ENCODE data around the gene PHLDA2.
"Not testable (repeated sequence)": the region's sequence is repeated elsewhere in the genome, so short reads cannot be mapped to it uniquely, and the experiment has no call there.

Gene PHLDA2

GRCh38 chr11:2940921-2941821 is 12.0 kb upstream of the PHLDA2 start:
- Histone ChIP-seq H3K4me3 (ENCODE audit: low read depth in 1 of 2, low read length in 1 of 2) (no peak overlapping the region), H3K9me3 (no peaks in the 10 kb centered on the region), H3K36me3 (peaks cover 26% of the 10 kb centered on the region), H3K4me1 (ENCODE audit: control insufficient read depth in 1 of 2, insufficient read depth in 1 of 2, low read depth in 1 of 2, low read length in 1 of 2) (peaks cover 0 to 6% of the 10 kb centered on the region in 2 experiments), H3K27ac (no peak overlapping the region), H3K27me3 (no peaks in the 10 kb centered on the region)
- no peak for TF ChIP-seq CTCF (IDR thresholded peaks at IDR 0.05)

GRCh38 chr11:2940147-2940920 is 11.1 kb upstream of the PHLDA2 start:
- H3K27me3 ChIP-seq = no peaks in the 10 kb centered on the region
- peaks cover 0 to 6% of the 10 kb centered on the region in 2 experiments for H3K4me1 ChIP-seq (ENCODE audit: control insufficient read depth in 1 of 2, insufficient read depth in 1 of 2, low read depth in 1 of 2, low read length in 1 of 2)
- H3K9me3 ChIP-seq = no peaks in the 10 kb centered on the region
- no peak for TF ChIP-seq CTCF (IDR thresholded peaks at IDR 0.05)
- peaks cover 21% of the 10 kb centered on the region for H3K36me3 ChIP-seq
- no peak overlapping the region for H3K4me3 ChIP-seq (ENCODE audit: low read depth in 1 of 2, low read length in 1 of 2)
- H3K27ac ChIP-seq = no peak overlapping the region

- H3K36me3 ChIP-seq; H3K27ac ChIP-seq; H3K4me1 ChIP-seq (ENCODE audit: control insufficient read depth in 1 of 2, insufficient read depth in 1 of 2, low read depth in 1 of 2, low read length in 1 of 2); H3K27me3 ChIP-seq; H3K9me3 ChIP-seq; H3K4me3 ChIP-seq (ENCODE audit: low read depth in 1 of 2, low read length in 1 of 2): not testable (repeated sequence)
Observed at GRCh38 chr11:2938458-2939418, 9.5 kb upstream of the PHLDA2 start.

GRCh38 chr11:2937641-2938457 is 8.6 kb upstream of the PHLDA2 start:
- not testable (repeated sequence) for H3K9me3 ChIP-seq; H3K4me3 ChIP-seq (ENCODE audit: low read depth in 1 of 2, low read length in 1 of 2); H3K36me3 ChIP-seq; H3K27ac ChIP-seq; H3K27me3 ChIP-seq
- H3K4me1 ChIP-seq (ENCODE audit: control insufficient read depth in 1 of 2, insufficient read depth in 1 of 2, low read depth in 1 of 2, low read length in 1 of 2) = peaks cover 12 to 17% of the 10 kb centered on the region in 2 experiments

DNA sequence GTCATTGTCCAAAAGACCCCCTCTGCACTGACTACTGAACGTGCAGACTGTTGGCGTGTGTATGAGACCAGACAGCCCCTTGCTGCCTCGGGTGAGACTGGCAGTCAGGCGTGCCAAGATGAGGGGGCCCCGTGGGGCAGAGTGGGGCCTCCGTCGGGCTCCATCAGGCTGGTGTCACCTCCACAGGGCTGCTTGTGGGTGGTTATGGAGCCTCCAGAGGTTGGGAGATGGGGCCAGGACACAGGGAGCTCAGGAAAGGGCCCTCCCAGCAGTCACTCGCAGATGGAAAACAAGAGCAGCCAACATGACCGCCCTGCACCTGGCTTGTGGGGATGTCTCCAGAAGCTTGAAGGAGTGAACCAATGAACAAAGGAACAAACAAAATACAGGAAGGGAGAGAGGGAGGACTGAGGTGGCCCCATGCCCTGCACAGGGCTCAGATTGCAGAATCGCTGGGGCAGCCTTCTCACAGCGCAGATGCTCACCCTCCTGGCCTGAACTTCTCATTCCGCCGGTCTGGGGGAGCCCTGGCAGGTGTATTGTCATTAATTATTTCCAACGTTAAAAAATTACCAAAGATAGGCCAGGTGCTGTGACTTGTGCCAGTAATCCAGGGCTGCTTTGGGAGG is 5.5 kb upstream of the PHLDA2 start:
- H3K9me3 ChIP-seq = no peaks in the 10 kb centered on the region
- peaks cover 33% of the 10 kb centered on the region for H3K27me3 ChIP-seq
- no peak for TF ChIP-seq CTCF (IDR thresholded peaks at IDR 0.05)
- H3K36me3 ChIP-seq = no peaks in the 10 kb centered on the region
- H3K27ac ChIP-seq = no peak overlapping the region
- H3K4me3 ChIP-seq (ENCODE audit: low read depth in 1 of 2, low read length in 1 of 2) = no peak overlapping the region
- H3K4me1 ChIP-seq (ENCODE audit: control insufficient read depth in 1 of 2, insufficient read depth in 1 of 2, low read depth in 1 of 2, low read length in 1 of 2) = peaks cover 27% of the 10 kb centered on the region in 2 experiments

Data from neutrophil (primary cell).